Right atrium auricular region (tissue), 2 donors: ENCODE measurements around the gene PWWP2A. TPM values are rescaled to one million over a fixed set of nuclear protein-coding genes. Genes with fewer than 3 reads are reported as not detected.

Experiments used
- DNase-seq: peaks from one replicate; pipeline ENCODE4 v3.0.0-alpha.2; 2019; ENCODE audit warnings: low spot score
- H3K27ac ChIP-seq, 2 donors: fragments of 200-600 bp; sonication (generic); 1 replicate in 1 of 2; 2 replicates in 1 of 2; pipeline ENCODE4 v1.5.1; 2016 to 2019
- H3K27me3 ChIP-seq, 2 donors: fragments of 200-600 bp; sonication (generic); one replicate each; pipeline versions ENCODE4 v1.5.1 to v1.6.0; 2017 to 2019
- H3K36me3 ChIP-seq: fragments of 200-600 bp; sonication (generic); one replicate; pipeline ENCODE4 v1.5.1; 2016
- H3K4me1 ChIP-seq, 2 donors: fragments of 200-600 bp; sonication (generic); one replicate each; pipeline versions ENCODE4 v1.5.1 to v1.6.0; 2017 to 2019
- H3K4me3 ChIP-seq, 2 donors: fragments of 200-600 bp; sonication (generic); 1 replicate in 1 of 2; 2 replicates in 1 of 2; pipeline ENCODE4 v1.5.1; 2017 to 2019; ENCODE audit warnings: mild to moderate bottlenecking in 1 of 2, moderate library complexity in 1 of 2
- H3K9me3 ChIP-seq, 2 donors: fragments of 200-600 bp; sonication (generic); one replicate each; pipeline ENCODE4 v1.5.1; 2019
- total RNA-seq, 2 donors: library from RNA; depleted of rRNA; stranded (reverse); fragments of >200 nt; gene quantifications; one replicate each; pipeline ENCODE4 v1.1.0, GENCODE V29; 2016
- TF ChIP-seq, protein P1 (sequence below), 2 donors: fragments of 200-600 bp; sonication (generic); IDR thresholded peaks; one replicate each; pipeline ENCODE4 v1.5.1; 2019; ENCODE audit warnings: antibody characterized with exemption in 2 of 2

The PWWP2A gene, protein sequence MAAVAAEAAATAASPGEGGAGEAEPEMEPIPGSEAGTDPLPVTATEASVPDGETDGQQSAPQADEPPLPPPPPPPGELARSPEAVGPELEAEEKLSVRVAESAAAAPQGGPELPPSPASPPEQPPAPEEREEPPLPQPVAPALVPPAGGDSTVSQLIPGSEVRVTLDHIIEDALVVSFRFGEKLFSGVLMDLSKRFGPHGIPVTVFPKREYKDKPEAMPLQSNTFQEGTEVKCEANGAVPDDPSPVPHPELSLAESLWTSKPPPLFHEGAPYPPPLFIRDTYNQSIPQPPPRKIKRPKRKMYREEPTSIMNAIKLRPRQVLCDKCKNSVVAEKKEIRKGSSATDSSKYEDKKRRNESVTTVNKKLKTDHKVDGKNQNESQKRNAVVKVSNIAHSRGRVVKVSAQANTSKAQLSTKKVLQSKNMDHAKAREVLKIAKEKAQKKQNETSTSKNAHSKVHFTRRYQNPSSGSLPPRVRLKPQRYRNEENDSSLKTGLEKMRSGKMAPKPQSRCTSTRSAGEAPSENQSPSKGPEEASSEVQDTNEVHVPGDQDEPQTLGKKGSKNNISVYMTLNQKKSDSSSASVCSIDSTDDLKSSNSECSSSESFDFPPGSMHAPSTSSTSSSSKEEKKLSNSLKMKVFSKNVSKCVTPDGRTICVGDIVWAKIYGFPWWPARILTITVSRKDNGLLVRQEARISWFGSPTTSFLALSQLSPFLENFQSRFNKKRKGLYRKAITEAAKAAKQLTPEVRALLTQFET
- total RNA-seq = 10 to 100 TPM; 16.7 to 21.3 TPM

DNA sequence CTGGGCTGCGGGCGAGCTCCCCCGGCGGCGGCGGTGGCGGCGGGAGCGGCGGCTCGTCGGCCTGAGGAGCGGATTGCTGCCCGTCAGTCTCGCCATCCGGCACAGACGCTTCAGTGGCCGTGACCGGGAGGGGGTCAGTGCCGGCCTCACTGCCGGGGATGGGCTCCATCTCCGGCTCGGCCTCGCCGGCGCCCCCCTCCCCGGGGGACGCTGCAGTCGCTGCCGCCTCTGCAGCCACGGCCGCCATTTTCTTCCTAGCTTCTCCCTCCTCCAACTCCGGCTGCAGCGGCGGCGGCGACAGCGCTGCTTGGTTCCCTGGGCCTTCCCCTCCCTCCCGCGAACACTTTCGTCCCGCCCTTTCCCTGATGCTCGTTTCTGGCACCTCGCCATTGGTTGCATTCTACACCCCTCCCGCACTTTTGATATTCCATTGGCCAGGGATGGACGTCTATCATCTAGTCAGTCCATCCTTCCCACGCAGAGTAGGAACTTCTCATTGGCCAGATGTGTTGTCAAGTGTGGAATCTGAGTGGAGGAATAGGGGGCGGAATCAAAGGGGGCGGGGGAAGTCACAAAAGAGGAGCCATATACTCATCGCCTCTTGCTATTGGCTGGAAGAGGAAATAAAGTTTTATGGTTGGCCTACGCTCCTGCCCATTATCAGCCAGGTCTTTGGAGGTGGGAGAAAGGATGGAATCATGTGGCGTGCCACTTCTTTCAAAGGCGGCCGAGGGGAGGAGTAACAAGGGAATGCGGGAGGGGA, at the start of gene PWWP2A:
PWWP2A (minus strand) TSS at position 309 of the 763 bp plus-strand sequence; CDS start at position 247, 62 bp downstream.
- TF ChIP-seq, protein P1, sequence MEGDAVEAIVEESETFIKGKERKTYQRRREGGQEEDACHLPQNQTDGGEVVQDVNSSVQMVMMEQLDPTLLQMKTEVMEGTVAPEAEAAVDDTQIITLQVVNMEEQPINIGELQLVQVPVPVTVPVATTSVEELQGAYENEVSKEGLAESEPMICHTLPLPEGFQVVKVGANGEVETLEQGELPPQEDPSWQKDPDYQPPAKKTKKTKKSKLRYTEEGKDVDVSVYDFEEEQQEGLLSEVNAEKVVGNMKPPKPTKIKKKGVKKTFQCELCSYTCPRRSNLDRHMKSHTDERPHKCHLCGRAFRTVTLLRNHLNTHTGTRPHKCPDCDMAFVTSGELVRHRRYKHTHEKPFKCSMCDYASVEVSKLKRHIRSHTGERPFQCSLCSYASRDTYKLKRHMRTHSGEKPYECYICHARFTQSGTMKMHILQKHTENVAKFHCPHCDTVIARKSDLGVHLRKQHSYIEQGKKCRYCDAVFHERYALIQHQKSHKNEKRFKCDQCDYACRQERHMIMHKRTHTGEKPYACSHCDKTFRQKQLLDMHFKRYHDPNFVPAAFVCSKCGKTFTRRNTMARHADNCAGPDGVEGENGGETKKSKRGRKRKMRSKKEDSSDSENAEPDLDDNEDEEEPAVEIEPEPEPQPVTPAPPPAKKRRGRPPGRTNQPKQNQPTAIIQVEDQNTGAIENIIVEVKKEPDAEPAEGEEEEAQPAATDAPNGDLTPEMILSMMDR (IDR thresholded peaks at IDR 0.05) = peak in 1 of 2 donors; percentile 29
- peaks cover 0 to 9% of the 10 kb centered on the region in 2 donors for H3K4me1 ChIP-seq
- peak within 1 kb of the TSS; percentile 94 to 97 for H3K27ac ChIP-seq
- no peaks in the 10 kb centered on the region for H3K9me3 ChIP-seq
- H3K27me3 ChIP-seq = no peaks in the 10 kb centered on the region
- peak; percentile 99 for DNase-seq
- H3K4me3 ChIP-seq = peak within 1 kb of the TSS; percentile 62 to 92
- peaks cover 20% of the 10 kb centered on the region for H3K36me3 ChIP-seq

DNA sequence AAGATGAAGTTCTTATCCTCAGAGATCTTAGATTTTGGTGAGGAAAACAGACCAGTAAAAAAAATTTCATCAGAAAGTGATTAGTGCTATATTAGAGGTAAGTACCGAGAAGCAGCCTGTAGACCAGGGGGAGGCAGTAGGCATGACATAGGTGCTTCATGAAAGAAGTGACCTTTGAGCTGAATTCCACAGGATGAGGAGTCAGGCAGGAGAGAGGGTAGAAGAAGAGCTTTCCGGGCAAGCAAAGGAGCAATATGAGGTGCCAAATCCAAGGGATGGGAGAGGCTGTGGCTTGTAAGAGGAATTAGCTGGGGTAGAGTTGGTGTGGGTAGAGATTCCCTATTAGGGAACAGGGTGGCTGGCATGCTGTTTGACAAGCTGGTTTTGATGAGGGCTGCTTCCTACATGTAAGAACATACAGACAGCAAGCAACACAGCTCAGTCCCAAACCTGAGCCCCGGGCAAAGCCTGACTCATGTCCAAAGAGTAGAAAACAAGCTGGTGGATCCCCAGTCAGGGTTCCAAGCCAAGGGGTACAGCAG, 48.4 kb upstream of the PWWP2A start:
- Histone ChIP-seq H3K27ac (no peak overlapping the region), H3K4me1 (peaks cover 0 to 39% of the 10 kb centered on the region in 2 donors), H3K27me3 (no peaks in the 10 kb centered on the region), H3K4me3 (no peak overlapping the region), H3K9me3 (no peaks in the 10 kb centered on the region), H3K36me3 (no peaks in the 10 kb centered on the region)
- no peak for DNase-seq
- TF ChIP-seq, protein P1 (IDR thresholded peaks at IDR 0.05) = no peak

DNA sequence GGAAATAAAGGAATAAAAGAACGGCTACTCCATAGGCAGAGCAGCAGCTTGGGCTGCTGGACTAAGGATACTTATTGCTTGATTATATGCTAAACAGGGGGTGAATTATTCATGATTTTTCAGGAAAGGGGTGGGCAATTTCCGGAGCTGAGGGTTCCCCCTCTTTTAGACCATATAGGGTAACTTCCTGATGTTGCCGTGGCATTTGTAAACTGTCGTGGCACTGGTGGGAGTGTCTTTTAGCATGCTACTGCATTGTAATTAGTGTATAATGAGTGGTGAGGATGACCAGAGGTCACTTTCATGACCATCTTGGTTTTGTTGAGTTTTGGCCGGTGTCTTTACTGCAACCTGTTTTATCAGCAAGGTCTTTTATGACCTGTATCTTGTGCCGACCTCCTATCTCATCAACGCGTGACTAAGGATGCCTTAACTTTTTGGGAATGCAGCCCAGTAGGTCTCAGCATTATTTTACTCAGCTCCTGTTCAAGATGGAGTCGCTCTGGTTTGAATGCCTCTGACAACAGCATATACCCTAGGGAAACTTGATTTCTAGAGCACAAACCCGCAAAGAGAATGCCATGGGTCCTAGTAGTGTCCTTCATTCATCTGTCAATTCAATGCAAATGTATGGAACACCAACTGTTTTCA, 47.8 kb upstream of the PWWP2A start:
- H3K27ac ChIP-seq = peak overlapping the region in 1 of 2 donors; percentile 85
- TF ChIP-seq, protein P1 (IDR thresholded peaks at IDR 0.05) = no peak
- H3K9me3 ChIP-seq = no peaks in the 10 kb centered on the region
- H3K36me3 ChIP-seq = no peaks in the 10 kb centered on the region
- H3K27me3 ChIP-seq = no peaks in the 10 kb centered on the region
- no peak overlapping the region for H3K4me3 ChIP-seq
- DNase-seq = no peak
- H3K4me1 ChIP-seq = peaks cover 0 to 39% of the 10 kb centered on the region in 2 donors

DNA sequence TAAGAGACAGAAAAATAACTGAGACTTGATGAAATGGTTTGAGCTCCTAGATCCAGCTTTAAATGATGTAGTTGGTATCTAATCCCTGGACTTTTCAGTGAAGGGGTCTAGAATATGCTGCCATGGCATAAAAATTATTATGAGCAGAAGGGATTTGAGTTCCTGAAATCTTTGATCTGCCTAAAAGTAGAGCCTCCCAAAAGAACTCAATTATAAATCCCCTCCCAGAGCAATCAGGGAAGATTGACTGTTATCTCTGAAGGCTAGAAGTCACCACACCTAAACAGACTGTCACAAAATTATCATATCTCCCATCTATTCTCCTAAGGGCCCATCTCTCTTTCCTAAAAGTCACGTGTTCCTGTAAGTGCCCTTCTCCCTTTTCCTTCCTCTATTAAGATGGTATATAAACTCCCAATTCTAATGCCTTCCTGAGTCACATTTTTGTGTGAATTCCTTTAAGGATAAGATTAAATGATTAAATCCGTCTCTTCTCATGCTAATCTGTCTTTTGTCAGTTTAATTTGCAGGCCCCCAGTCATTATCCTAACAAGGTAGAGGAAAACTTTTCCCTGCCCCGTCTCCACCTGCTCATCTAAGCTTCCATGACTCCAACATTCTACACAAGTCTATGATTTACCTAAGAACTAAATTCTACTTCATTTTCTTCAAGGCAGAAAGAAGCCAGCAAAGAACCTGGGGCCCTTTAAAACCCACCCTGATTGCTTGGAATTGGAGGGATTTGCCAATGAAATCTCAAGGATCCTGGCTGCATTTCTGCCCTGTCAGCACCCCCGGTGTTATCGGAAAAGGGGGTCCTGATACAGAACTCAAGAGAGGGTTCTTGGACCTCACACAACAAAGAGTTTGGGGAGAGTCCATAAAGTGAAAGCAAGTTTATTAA, 47.1 kb upstream of the PWWP2A start:
- Histone ChIP-seq H3K9me3 (no peaks in the 10 kb centered on the region), H3K36me3 (no peaks in the 10 kb centered on the region), H3K4me1 (peaks cover 0 to 39% of the 10 kb centered on the region in 2 donors), H3K27ac (peak overlapping the region; percentile 81 to 85), H3K4me3 (no peak overlapping the region), H3K27me3 (no peaks in the 10 kb centered on the region)
- TF ChIP-seq, protein P1 (IDR thresholded peaks at IDR 0.05) = no peak
- no peak for DNase-seq
